ENCODE data around the gene BCAN.

The BCAN gene

GRCh38 chr1:156602557-156602993 lies 39.3 kb upstream of the BCAN start:
- TF ChIP-seq FOXP2 (optimal IDR thresholded peaks at IDR 0.05; ENCODE audit: borderline replicate concordance, extremely low read depth, extremely low read length, insufficient read depth) (no peak), TAF1 (IDR thresholded peaks at IDR 0.05; ENCODE audit: borderline replicate concordance, insufficient read depth, low read length) (no peak)
- TF ChIP-seq, protein P1, sequence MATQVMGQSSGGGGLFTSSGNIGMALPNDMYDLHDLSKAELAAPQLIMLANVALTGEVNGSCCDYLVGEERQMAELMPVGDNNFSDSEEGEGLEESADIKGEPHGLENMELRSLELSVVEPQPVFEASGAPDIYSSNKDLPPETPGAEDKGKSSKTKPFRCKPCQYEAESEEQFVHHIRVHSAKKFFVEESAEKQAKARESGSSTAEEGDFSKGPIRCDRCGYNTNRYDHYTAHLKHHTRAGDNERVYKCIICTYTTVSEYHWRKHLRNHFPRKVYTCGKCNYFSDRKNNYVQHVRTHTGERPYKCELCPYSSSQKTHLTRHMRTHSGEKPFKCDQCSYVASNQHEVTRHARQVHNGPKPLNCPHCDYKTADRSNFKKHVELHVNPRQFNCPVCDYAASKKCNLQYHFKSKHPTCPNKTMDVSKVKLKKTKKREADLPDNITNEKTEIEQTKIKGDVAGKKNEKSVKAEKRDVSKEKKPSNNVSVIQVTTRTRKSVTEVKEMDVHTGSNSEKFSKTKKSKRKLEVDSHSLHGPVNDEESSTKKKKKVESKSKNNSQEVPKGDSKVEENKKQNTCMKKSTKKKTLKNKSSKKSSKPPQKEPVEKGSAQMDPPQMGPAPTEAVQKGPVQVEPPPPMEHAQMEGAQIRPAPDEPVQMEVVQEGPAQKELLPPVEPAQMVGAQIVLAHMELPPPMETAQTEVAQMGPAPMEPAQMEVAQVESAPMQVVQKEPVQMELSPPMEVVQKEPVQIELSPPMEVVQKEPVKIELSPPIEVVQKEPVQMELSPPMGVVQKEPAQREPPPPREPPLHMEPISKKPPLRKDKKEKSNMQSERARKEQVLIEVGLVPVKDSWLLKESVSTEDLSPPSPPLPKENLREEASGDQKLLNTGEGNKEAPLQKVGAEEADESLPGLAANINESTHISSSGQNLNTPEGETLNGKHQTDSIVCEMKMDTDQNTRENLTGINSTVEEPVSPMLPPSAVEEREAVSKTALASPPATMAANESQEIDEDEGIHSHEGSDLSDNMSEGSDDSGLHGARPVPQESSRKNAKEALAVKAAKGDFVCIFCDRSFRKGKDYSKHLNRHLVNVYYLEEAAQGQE (IDR thresholded peaks at IDR 0.05; ENCODE audit: insufficient read depth in 1 of 2, low read depth in 2 of 2, low read length in 2 of 2): no peak

- TF ChIP-seq POLR2AphosphoS5 (IDR thresholded peaks at IDR 0.05; ENCODE audit: low read depth, low read length): no peak
- TF ChIP-seq, protein P1 (IDR thresholded peaks at IDR 0.05; ENCODE audit: insufficient read depth in 1 of 2, low read depth in 2 of 2, low read length in 2 of 2): no peak
- no peak for TF ChIP-seq SIN3A (IDR thresholded peaks at IDR 0.05; ENCODE audit: borderline replicate concordance, insufficient read depth, low read length)
- no peak for TF ChIP-seq FOXP2 (optimal IDR thresholded peaks at IDR 0.05; ENCODE audit: borderline replicate concordance, extremely low read depth, extremely low read length, insufficient read depth)
- no peak for TF ChIP-seq TAF1 (IDR thresholded peaks at IDR 0.05; ENCODE audit: borderline replicate concordance, insufficient read depth, low read length)
Observed at GRCh38 chr1:156608036-156608674, 33.8 kb upstream of the BCAN start.

- TF ChIP-seq TAF1 (IDR thresholded peaks at IDR 0.05; ENCODE audit: borderline replicate concordance, insufficient read depth, low read length) (no peak), SIN3A (IDR thresholded peaks at IDR 0.05; ENCODE audit: borderline replicate concordance, insufficient read depth, low read length) (no peak), FOXP2 (optimal IDR thresholded peaks at IDR 0.05; ENCODE audit: borderline replicate concordance, extremely low read depth, extremely low read length, insufficient read depth) (no peak), POLR2AphosphoS5 (IDR thresholded peaks at IDR 0.05; ENCODE audit: low read depth, low read length) (no peak)
- TF ChIP-seq, protein P1 (IDR thresholded peaks at IDR 0.05; ENCODE audit: insufficient read depth in 1 of 2, low read depth in 2 of 2, low read length in 2 of 2): no peak
Observed at GRCh38 chr1:156608981-156609380, 32.9 kb upstream of the BCAN start.

- TF ChIP-seq, protein P1 (IDR thresholded peaks at IDR 0.05; ENCODE audit: insufficient read depth in 1 of 2, low read depth in 2 of 2, low read length in 2 of 2): no peak
- TF ChIP-seq TAF1 (IDR thresholded peaks at IDR 0.05; ENCODE audit: borderline replicate concordance, insufficient read depth, low read length): no peak
- TF ChIP-seq FOXP2 (optimal IDR thresholded peaks at IDR 0.05; ENCODE audit: borderline replicate concordance, extremely low read depth, extremely low read length, insufficient read depth): no peak
- TF ChIP-seq SIN3A (IDR thresholded peaks at IDR 0.05; ENCODE audit: borderline replicate concordance, insufficient read depth, low read length): no peak
- no peak for TF ChIP-seq POLR2AphosphoS5 (IDR thresholded peaks at IDR 0.05; ENCODE audit: low read depth, low read length)
Observed at GRCh38 chr1:156612666-156613065, 29.3 kb upstream of the BCAN start.
